OCI-LY7 (cell line): Measurements from ENCODE around the gene KLHL17.

Experiments used
- EZH2phosphoT487 ChIP-seq: fragments of 200-600 bp; sonication (generic); IDR thresholded peaks from 2 replicates; pipeline ENCODE4 v1.6.1; 2018; ENCODE audit warnings: low read depth, borderline replicate concordance, mild to moderate bottlenecking, mixed run types, antibody characterized with exemption, low read length, moderate library complexity, mixed read lengths
- TF ChIP-seq, protein P1 (sequence below): fragments of 200-600 bp; sonication (generic); conservative IDR thresholded peaks from 2 replicates; pipeline ENCODE4 v1.5.1; 2014; ENCODE audit warnings: mild to moderate bottlenecking, antibody characterized with exemption, low read length, moderate library complexity, mixed read lengths

DNA sequence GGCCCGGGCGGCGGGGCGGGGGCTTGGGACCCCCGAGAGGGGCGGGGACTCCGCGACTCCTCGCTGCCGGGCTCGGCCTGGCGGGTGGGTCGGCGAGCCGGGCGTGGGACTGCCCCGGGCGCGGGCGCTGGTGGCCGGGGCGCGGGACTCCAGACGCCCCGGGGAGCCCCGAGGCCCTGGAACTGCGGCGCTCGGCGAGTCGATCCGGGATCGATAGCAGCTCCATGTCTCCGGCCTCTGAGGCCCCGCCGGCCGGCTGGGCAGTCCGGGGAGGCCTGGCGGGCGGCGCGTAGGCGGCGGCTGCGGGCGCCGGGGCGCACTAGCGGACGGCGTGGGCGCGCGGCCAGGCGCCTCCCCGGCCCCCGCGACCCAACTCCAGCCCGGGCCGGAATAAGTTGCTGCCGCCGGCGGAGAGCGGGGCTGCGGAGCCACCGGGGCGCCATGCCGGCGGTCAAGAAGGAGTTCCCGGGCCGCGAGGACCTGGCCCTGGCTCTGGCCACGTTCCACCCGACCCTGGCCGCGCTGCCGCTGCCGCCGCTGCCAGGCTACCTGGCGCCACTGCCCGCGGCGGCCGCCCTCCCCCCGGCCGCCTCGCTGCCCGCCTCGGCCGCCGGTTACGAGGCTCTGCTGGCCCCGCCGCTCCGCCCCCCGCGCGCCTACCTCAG, 36.3 kb upstream of the KLHL17 start:
- no peak for TF ChIP-seq EZH2phosphoT487
- TF ChIP-seq, protein P1, sequence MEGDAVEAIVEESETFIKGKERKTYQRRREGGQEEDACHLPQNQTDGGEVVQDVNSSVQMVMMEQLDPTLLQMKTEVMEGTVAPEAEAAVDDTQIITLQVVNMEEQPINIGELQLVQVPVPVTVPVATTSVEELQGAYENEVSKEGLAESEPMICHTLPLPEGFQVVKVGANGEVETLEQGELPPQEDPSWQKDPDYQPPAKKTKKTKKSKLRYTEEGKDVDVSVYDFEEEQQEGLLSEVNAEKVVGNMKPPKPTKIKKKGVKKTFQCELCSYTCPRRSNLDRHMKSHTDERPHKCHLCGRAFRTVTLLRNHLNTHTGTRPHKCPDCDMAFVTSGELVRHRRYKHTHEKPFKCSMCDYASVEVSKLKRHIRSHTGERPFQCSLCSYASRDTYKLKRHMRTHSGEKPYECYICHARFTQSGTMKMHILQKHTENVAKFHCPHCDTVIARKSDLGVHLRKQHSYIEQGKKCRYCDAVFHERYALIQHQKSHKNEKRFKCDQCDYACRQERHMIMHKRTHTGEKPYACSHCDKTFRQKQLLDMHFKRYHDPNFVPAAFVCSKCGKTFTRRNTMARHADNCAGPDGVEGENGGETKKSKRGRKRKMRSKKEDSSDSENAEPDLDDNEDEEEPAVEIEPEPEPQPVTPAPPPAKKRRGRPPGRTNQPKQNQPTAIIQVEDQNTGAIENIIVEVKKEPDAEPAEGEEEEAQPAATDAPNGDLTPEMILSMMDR, result no peak
